CD4-positive, alpha-beta T cell treated with Interferon gamma for 1 hour (primary cell): Measurements from ENCODE around the gene TNS1.

ENCODE experiments used
- DNase-seq: peaks from one replicate; pipeline ENCODE4 v3.0.0-alpha.2; 2020

TNS1 gene

DNA sequence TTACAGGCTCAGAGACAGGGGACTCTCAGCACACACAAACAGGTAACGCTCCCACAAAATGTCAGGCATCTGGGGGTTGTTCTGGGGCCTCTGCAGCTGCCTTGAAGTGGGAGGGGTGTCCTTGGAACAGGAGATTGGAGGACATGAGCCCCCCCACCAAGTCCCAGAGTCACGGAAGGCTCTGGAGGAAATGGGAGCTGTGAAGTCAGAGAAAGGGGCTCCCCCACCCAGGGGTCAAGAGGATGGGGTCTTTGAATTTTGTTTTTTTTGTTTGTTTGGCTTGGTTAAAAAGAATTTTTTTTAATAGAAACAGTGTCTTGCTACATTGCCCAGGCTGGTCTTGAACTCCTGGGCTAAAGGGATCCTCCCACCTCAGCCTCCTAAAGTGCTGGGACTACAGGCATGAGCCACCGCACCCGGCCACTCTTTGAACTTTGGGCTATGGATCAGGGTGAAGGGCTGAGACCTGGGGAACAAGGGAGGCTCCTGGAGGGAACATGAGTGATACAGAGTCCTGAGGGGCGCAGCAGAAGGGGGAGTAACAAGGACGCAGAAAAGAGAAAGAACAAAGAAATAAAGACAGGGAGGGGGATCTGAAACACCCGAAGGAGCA, 46.8 kb downstream of the TNS1 start:
- DNase-seq = no peak

DNA sequence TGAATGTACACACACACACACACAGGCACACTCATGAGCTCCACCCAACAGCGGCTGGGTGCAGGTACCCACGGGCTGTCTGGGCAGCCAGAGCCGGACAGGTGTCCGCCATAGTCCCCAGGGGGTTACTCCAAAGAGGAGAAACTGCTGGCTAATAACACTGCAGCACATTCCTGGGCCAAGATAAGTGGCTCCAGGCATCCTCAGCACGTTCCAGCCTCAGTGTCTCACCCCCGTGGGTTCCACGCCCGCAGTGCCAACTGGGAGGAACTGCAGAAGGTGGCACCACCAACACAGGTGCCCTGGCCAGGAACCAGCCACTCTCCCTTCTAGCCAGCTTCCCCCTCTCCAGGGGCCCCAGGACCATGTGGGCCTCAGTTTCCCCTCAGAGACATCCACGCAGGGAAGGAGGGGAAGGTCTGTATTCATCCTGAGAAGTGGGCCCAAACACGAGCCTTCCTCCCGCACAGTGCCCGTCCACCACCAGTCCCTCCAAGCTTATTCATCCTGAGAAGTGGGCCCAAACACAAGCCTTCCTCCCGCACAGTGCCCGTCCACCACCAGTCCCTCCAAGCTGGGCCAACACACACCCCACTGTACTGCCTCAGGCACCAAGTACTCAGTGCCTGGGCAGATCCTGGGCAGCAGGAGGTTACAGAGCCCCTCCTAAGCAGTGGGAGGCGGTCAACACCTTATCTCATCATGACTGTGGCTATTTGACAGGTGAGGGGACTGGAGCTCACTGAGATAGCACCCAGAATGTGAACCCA, 47.6 kb downstream of the TNS1 start:
- DNase-seq = no peak

GRCh38 chr2:217954469-217954868, 48.3 kb downstream of the TNS1 start:
- no peak for DNase-seq

DNA sequence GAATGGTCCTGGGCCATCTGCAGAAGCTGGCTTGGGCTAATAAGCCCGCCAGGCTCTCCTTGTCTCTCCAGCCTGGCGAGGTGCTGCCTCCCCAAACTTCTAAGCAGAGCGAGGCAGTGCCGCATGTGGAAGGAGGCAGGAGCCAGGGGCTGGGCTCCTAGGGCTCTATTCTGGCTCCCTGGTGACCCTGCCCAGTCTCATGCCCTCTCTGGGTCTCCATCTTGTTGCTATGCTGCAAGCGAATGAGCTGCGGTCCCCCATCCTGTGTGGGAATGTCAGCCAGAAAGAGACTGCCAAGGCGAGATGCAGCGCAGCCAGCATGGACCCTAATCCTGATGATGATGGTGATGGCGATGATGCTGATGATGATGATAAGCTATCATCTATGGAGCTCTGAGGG, 48.7 kb downstream of the TNS1 start:
- DNase-seq = no peak

DNA sequence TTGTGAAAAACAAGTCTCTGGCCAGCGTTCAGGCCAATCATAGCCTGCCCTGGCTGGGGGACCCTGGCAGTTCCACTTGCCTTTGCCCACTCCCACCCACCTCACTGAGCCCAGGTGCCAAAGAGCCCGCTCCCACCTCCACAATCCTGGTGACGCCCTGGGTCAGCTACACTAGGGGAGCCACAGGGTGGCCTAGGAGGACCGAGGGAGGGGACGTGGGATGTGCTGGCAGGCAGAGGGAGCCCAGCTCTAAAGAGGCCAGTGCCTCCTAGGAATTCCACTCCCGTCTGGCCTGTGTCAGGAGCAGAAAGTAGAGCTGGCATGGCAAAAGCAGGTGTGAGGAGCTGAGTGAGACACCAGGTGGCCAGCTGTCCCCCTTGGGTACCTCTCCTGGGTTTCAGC, 49.3 kb downstream of the TNS1 start:
- DNase-seq = no peak

GRCh38 chr2:217953011-217953481, 49.7 kb downstream of the TNS1 start:
- DNase-seq = no peak

DNA sequence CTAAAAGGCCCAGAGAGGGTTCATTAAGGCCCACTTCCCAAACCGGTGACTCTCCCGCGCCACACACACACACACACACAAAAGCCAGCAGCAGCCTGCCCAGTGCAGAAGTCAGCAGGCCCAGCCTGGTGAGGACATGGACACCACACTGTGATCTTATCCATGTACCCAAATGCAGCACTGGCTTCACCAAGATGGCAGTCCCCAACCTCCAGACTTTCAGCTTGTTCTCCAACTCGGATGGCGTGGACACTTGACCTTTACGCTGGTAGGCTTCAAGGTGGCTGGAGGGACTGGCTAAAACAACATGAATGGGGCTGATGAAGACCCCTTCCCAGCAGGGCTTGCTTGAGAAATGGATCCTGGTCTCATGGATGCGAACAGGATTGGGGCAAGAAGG, 50.4 kb downstream of the TNS1 start:
- DNase-seq = no peak

DNA sequence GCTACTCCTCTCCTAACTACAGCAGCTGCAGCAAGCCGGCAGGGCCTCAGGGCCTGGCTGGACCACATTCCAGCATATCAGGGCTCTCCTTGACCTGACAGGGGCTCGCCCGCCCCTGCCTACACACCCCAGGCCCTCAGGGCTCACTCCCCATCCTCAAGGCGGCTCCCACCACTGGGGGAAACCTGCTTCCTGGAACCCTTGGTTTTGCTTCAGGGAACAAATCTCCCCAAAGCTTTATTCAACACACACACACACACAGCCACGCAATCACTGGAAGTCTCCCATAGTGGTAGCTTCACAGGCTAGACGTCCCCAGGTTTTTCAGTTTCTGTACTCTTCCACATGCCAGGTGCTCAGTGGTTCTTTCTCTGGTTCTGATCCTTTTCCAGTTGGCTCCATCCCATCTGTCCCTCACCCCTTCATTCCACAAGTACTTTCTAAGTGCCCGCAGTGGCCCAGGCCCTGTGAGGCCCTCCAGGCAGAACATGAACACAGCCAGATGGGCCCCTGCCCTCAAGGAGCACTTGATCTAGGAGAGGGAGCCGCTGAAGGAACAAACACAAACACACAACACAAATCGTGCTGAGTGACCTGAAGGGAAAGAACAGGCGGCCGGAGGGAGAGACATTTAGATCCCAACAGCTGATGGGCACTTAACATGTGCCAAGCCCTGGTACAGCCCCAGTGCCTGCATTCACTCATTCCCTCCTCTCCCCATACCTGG, 51.1 kb downstream of the TNS1 start:
- no peak for DNase-seq

- no peak for DNase-seq
These were observed 51.7 kb downstream of the TNS1 start for GRCh38 chr2:217951091-217951490.

DNA sequence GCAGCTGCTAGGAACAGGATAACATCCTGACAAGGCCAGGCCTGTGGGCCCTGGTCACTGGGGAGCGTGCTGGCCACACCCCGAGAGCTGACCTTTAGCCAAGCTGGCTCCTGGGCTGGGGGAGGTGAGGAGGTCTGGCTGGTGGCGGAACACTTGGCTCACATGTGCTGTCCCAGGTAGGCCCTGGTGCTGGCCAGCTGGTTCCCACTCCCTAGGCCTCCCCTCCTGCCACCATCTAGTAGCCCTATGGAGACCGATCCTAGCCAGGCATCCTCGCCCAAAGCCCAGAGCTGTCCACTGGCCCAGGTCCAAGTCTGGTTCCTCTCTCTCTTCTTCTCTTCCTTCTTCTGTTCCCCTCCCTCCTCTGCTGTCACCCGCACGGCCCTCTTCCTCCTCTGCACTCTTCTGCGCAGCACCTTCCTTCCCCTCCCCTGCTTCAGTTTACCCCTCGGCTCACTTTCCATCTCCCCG, 52.4 kb downstream of the TNS1 start:
- no peak for DNase-seq

GRCh38 chr2:217949447-217949846, 53.3 kb downstream of the TNS1 start:
- DNase-seq = no peak

GRCh38 chr2:217948897-217949296, 53.9 kb downstream of the TNS1 start:
- no peak for DNase-seq

GRCh38 chr2:217948351-217948791, 54.4 kb downstream of the TNS1 start:
- no peak for DNase-seq

DNA sequence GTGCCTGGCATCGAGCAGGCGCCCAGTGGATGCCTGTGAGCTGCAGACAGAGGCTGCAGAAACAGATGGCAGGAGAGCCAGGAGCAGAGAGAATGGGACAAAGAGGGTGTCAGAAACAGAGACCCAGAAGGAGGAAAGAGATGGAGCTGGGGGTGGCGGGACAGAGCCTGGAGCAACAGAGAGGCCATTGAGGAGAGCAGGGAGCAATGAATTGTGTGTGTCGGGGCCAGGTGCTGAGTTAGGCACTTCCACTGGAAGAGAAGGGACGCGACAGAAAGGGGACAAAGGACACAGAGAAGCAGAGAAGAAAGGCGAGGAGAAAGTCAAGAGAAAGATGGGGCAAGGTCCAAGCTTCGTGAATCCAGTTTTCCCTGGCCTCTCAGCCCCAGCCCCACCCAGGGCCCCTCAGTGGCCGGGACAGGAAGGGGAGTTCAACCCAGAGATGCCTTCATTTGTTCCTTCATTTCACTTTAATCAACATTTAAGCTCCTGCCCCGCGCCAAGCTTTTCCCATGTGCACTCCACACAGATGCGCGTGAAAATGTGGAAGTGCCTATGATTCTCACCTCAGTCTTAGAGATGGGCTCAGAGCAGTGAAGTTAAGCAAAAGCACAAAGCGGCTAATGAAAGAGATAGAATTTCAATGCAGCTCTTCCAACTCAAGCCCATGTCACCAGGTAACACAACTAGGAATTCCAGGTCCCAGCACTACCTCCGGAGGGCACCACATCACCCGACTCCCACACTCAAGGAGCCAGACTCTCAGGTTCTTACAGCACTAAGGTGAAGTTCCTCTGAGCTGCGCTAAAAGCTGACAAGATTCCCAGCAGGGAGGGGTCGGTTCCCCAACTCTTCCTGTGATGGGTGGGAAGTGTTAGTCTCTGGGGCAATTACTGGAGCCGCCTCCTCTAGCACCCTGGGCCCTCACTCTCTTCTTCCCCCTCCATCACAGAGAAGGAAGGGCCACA, 55.1 kb downstream of the TNS1 start:
- no peak for DNase-seq

- DNase-seq = no peak
These were observed 56.7 kb downstream of the TNS1 start for GRCh38 chr2:217946051-217946450.

- no peak for DNase-seq
These were observed 57.3 kb downstream of the TNS1 start for GRCh38 chr2:217945530-217945929.

- no peak for DNase-seq
These were observed 57.9 kb downstream of the TNS1 start for GRCh38 chr2:217944923-217945322.

- no peak for DNase-seq
These were observed 58.4 kb downstream of the TNS1 start for GRCh38 chr2:217944366-217944765.

DNA sequence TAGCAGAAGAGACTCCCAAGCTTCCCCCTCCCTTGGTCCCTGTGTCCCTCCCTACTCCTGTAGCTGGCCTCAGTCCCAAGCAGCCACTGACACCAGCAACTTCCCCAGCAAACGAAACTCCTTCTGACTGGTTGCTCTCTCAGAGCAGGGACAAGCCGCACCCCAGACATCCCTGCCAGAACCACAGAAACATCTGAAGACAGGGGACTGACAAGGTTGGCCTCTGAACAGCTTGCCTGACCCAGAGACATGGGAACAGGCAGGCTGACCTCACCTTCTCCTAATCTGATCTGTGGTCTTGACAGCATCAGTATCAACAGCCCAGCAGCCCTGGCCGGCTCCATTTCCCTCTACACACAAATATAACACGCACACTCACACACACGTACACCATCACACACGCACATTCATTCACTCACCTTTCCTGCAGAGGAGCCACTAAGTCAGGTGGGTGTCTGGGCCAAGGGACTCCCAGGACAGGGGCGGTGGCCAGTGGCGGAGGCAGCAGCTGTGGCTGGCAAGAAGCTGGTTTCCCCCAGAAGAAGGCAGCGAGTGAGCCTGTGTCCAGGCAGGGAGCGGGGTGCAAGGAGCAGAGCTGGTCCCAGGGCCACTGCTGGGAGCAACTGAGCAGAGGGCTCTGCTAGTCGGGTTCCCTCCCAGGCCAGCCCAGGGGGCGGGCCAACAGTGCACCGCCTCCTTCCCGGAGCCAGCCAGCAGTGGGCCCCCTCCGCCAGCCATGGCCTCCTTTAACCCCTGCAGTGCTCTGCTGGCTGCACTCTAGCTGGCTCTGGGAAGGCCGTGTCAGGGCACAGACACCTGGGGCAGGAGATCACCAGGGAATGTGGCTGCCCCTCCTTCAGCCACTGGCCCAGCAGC, 59.1 kb downstream of the TNS1 start:
- DNase-seq = no peak

DNA sequence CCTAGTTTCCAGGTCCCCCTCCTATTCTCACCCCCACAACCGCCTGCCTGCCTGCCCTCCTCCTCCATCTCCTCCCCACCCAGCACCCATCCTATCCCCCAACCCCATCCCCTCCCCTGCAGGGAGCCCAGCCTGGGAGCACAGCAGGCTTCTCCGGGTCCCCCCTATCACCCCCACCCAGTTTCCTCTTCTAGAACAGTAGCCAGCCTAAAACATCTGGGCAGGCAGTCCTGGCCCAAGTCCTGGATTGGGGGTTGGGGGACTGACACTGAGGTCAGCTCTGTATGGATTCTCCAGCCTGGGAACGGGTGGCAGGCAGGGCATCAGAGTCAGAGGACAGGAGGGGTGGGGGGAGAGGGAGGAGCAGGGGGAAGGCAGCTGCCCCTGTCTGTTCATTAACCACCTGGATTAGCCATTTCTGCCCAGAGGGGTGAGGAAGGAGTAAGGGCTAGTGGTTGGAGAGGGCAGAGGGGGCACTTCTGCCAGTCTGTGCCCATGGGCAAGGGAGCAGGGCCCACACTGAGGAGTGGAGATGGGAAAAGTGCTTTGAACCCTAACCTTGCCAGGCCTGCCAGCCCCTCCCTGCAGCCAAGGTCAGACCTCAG, 60.0 kb downstream of the TNS1 start:
- DNase-seq = no peak
